Mesenchymal stem cell (in vitro differentiated cells and primary cell): ENCODE measurements around the gene OTOP3.

ENCODE experiments used
- DNase-seq: peaks from one replicate; pipeline ENCODE4 v3.0.0-alpha.2; 2013
- H2AFZ ChIP-seq: one replicate; pipeline ENCODE4 v1.6.1; 2013; ENCODE audit warnings: low read depth, mild to moderate bottlenecking, control low read depth, inconsistent platforms, low read length, moderate library complexity
- H2AK5ac ChIP-seq: 2 replicates; pipeline ENCODE4 v1.6.1; 2013; ENCODE audit warnings: low read length, moderate library complexity, mild to moderate bottlenecking, inconsistent platforms; ENCODE audit not compliant: severe bottlenecking
- H2BK120ac ChIP-seq: one replicate; pipeline ENCODE4 v1.6.1; 2013; ENCODE audit warnings: low read depth, mild to moderate bottlenecking, inconsistent platforms, low read length, moderate library complexity
- H2BK12ac ChIP-seq, 2 experiments: one replicate each; pipeline ENCODE4 v1.6.1; 2013; ENCODE audit warnings: inconsistent platforms in 2 of 2, low read length in 2 of 2, mild to moderate bottlenecking in 2 of 2, moderate library complexity in 2 of 2, control low read depth in 1 of 2
- H2BK15ac ChIP-seq: one replicate; pipeline ENCODE4 v1.6.1; 2013; ENCODE audit warnings: mild to moderate bottlenecking, low read depth, inconsistent platforms; ENCODE audit not compliant: poor library complexity, severe bottlenecking
- H2BK5ac ChIP-seq: 2 replicates; pipeline ENCODE4 v1.6.1; 2013; ENCODE audit warnings: low read depth, mild to moderate bottlenecking, low read length, control low read depth, inconsistent platforms; ENCODE audit not compliant: poor library complexity, severe bottlenecking
- H3K14ac ChIP-seq, 2 experiments: one replicate each; pipeline ENCODE4 v1.6.1; 2013; ENCODE audit warnings: inconsistent platforms in 2 of 2, low read length in 2 of 2, control low read depth in 1 of 2, mild to moderate bottlenecking in 1 of 2, moderate library complexity in 1 of 2
- H3K18ac ChIP-seq, 2 experiments: one replicate each; pipeline ENCODE4 v1.6.1; 2013; ENCODE audit warnings: inconsistent platforms in 2 of 2, low read length in 2 of 2, control low read depth in 1 of 2, low read depth in 1 of 2, mild to moderate bottlenecking in 1 of 2
- H3K23ac ChIP-seq, 2 experiments: one replicate each; pipeline ENCODE4 v1.6.1; 2013; ENCODE audit warnings: inconsistent platforms in 2 of 2, low read length in 2 of 2, mild to moderate bottlenecking in 2 of 2, moderate library complexity in 2 of 2, control low read depth in 1 of 2
- H3K27ac ChIP-seq: 2 replicates; pipeline ENCODE4 v1.5.1; 2013; ENCODE audit warnings: mild to moderate bottlenecking, moderate library complexity, low read length, control low read depth, inconsistent platforms; ENCODE audit not compliant: poor library complexity, severe bottlenecking
- H3K27me3 ChIP-seq, 2 experiments: 2 replicates each; pipeline versions ENCODE4 v1.6.1 to v1.7.0; 2013; ENCODE audit warnings: low read length in 2 of 2, mild to moderate bottlenecking in 2 of 2, moderate library complexity in 2 of 2, control low read depth in 1 of 2, inconsistent platforms in 1 of 2; ENCODE audit not compliant: control insufficient read depth in 1 of 2, insufficient read depth in 1 of 2
- H3K36me3 ChIP-seq, 2 experiments: 2 replicates each; pipeline versions ENCODE4 v1.6.1 to v1.7.0; 2013; ENCODE audit warnings: low read length in 2 of 2, control low read depth in 1 of 2, inconsistent platforms in 1 of 2, low read depth in 1 of 2, mild to moderate bottlenecking in 1 of 2; ENCODE audit not compliant: insufficient read depth in 2 of 2, control insufficient read depth in 1 of 2
- H3K4ac ChIP-seq, 2 experiments: one replicate each; pipeline ENCODE4 v1.6.1; 2013; ENCODE audit warnings: inconsistent platforms in 2 of 2, low read length in 2 of 2, mild to moderate bottlenecking in 2 of 2, moderate library complexity in 2 of 2, control low read depth in 1 of 2, low read depth in 1 of 2
- H3K4me1 ChIP-seq: 2 replicates; pipeline ENCODE4 v1.6.1; 2013; ENCODE audit warnings: low read depth, low read length, control low read depth; ENCODE audit not compliant: control insufficient read depth, insufficient read depth
- H3K4me2 ChIP-seq: 2 replicates; pipeline ENCODE4 v1.6.1; 2013; ENCODE audit warnings: low read length, mild to moderate bottlenecking, inconsistent platforms; ENCODE audit not compliant: poor library complexity, severe bottlenecking
- H3K4me3 ChIP-seq, 2 experiments: 2 replicates each; pipeline versions ENCODE4 v1.5.1 to v1.7.0; 2013; ENCODE audit warnings: low read length in 2 of 2, mild to moderate bottlenecking in 2 of 2, control low read depth in 1 of 2, low read depth in 1 of 2; ENCODE audit not compliant: insufficient read depth in 1 of 2
- H3K79me1 ChIP-seq: replicated peaks from 2 replicates; pipeline ENCODE4 v1.6.1; 2013; ENCODE audit warnings: mild to moderate bottlenecking, control low read depth, low read length, inconsistent platforms; ENCODE audit not compliant: poor library complexity, severe bottlenecking
- H3K9ac ChIP-seq: 2 replicates; pipeline ENCODE4 v1.7.0; 2013; ENCODE audit warnings: mild to moderate bottlenecking, low read length, moderate library complexity
- H3K9me3 ChIP-seq: 2 replicates; pipeline ENCODE4 v1.7.0; 2013; ENCODE audit warnings: mild to moderate bottlenecking, low read length; ENCODE audit not compliant: control insufficient read depth
- H4K8ac ChIP-seq: one replicate; pipeline ENCODE4 v1.6.1; 2013; ENCODE audit warnings: inconsistent platforms, mild to moderate bottlenecking, low read length, moderate library complexity
- H4K91ac ChIP-seq: one replicate; pipeline ENCODE4 v1.6.1; 2013; ENCODE audit warnings: mild to moderate bottlenecking, low read length, inconsistent platforms
- WGBS: methylation state at CpG from one replicate; pipeline ENCODE4 v1.1.7; 2013; ENCODE audit warnings: mixed read lengths; 5-methylcytosine and 5-hydroxymethylcytosine counted together

The OTOP3 gene

GRCh38 chr17:74951680-74952421 lies 16.2 kb downstream of the OTOP3 start:
- H3K4me3 ChIP-seq = no peak overlapping the region
- H3K9me3 ChIP-seq = no peaks in the 10 kb centered on the region
- H3K23ac ChIP-seq = no peak overlapping the region
- WGBS = 77% methylated on average over 32 of the region's 32 CpGs
- no peak overlapping the region for H2BK120ac ChIP-seq
- H3K79me1 ChIP-seq = no peaks in the 10 kb centered on the region
- H3K18ac ChIP-seq = no peak overlapping the region
- H2AFZ ChIP-seq = no peak overlapping the region
- no peak overlapping the region for H2BK5ac ChIP-seq
- H3K27me3 ChIP-seq = peaks cover 48 to 85% of the 10 kb centered on the region in 2 experiments
- no peak overlapping the region for H3K4me2 ChIP-seq
- H3K36me3 ChIP-seq = no peaks in the 10 kb centered on the region
- H3K4ac ChIP-seq = no peak overlapping the region
- H3K27ac ChIP-seq = no peak overlapping the region
- H3K4me1 ChIP-seq = peaks cover 5% of the 10 kb centered on the region
- no peak overlapping the region for H4K8ac ChIP-seq
- DNase-seq = no peak
- no peak overlapping the region for H3K9ac ChIP-seq
- no peak overlapping the region for H4K91ac ChIP-seq
- H2AK5ac ChIP-seq = no peak overlapping the region
- H3K14ac ChIP-seq = no peak overlapping the region
- no peak overlapping the region for H2BK12ac ChIP-seq
- no peak overlapping the region for H2BK15ac ChIP-seq

- Histone ChIP-seq H3K27ac (no peak overlapping the region), H4K8ac (no peak overlapping the region), H3K9ac (no peak overlapping the region), H2AK5ac (no peak overlapping the region), H3K9me3 (no peaks in the 10 kb centered on the region), H3K23ac (no peak overlapping the region), H2BK15ac (no peak overlapping the region), H3K14ac (no peak overlapping the region), H2BK120ac (no peak overlapping the region), H4K91ac (peak overlapping the region; percentile 31), H3K4me3 (no peak overlapping the region), H2AFZ (no peak overlapping the region), H3K36me3 (no peaks in the 10 kb centered on the region), H2BK12ac (no peak overlapping the region), H3K18ac (no peak overlapping the region), H3K79me1 (no peaks in the 10 kb centered on the region), H3K4ac (no peak overlapping the region), H3K4me1 (peaks cover 5% of the 10 kb centered on the region), H3K4me2 (no peak overlapping the region), H3K27me3 (peaks cover 42 to 81% of the 10 kb centered on the region in 2 experiments), H2BK5ac (no peak overlapping the region)
- WGBS = 89% methylated on average over 24 of the region's 24 CpGs
- DNase-seq = no peak
These were observed 16.9 kb downstream of the OTOP3 start for GRCh38 chr17:74952431-74953133.

GRCh38 chr17:74953134-74953687 lies 17.5 kb downstream of the OTOP3 start:
- Histone ChIP-seq H3K36me3 (no peaks in the 10 kb centered on the region), H2AK5ac (no peak overlapping the region), H2BK12ac (no peak overlapping the region), H3K14ac (no peak overlapping the region), H3K4me1 (peaks cover 5% of the 10 kb centered on the region), H3K27ac (no peak overlapping the region), H3K27me3 (peaks cover 42 to 78% of the 10 kb centered on the region in 2 experiments), H3K79me1 (no peaks in the 10 kb centered on the region), H3K9ac (no peak overlapping the region), H3K18ac (no peak overlapping the region), H3K23ac (no peak overlapping the region), H3K4ac (no peak overlapping the region), H4K8ac (no peak overlapping the region), H3K4me3 (no peak overlapping the region), H2BK15ac (no peak overlapping the region), H3K4me2 (no peak overlapping the region), H2BK120ac (no peak overlapping the region), H3K9me3 (no peaks in the 10 kb centered on the region), H4K91ac (no peak overlapping the region), H2BK5ac (no peak overlapping the region), H2AFZ (no peak overlapping the region)
- DNase-seq = no peak
- 87% methylated on average over 11 of the region's 11 CpGs for WGBS

- H2BK15ac ChIP-seq = no peak overlapping the region
- H3K23ac ChIP-seq = no peak overlapping the region
- H3K27ac ChIP-seq = no peak overlapping the region
- H3K9ac ChIP-seq = no peak overlapping the region
- DNase-seq = no peak
- H3K27me3 ChIP-seq = peaks cover 42 to 81% of the 10 kb centered on the region in 2 experiments
- H3K4me2 ChIP-seq = no peak overlapping the region
- no peak overlapping the region for H3K4me3 ChIP-seq
- no peak overlapping the region for H3K14ac ChIP-seq
- no peak overlapping the region for H2AK5ac ChIP-seq
- H3K4me1 ChIP-seq = peaks cover 5% of the 10 kb centered on the region
- no peak overlapping the region for H3K18ac ChIP-seq
- no peak overlapping the region for H2BK12ac ChIP-seq
- no peak overlapping the region for H2AFZ ChIP-seq
- no peaks in the 10 kb centered on the region for H3K79me1 ChIP-seq
- no peak overlapping the region for H2BK120ac ChIP-seq
- no peak overlapping the region for H3K4ac ChIP-seq
- WGBS = 86% methylated on average over 15 of the region's 15 CpGs
- no peaks in the 10 kb centered on the region for H3K9me3 ChIP-seq
- no peaks in the 10 kb centered on the region for H3K36me3 ChIP-seq
- no peak overlapping the region for H4K91ac ChIP-seq
- no peak overlapping the region for H4K8ac ChIP-seq
- no peak overlapping the region for H2BK5ac ChIP-seq
These were observed 18.4 kb downstream of the OTOP3 start for GRCh38 chr17:74954115-74954514.
